HG02852 (cell line): Measurements from ENCODE around the gene DRC7.

ENCODE experiments used
- ATAC-seq: cut with Tn5 transposase; IDR thresholded peaks from one replicate; pipeline ENCODE4 v1.9.1; 2021; ENCODE audit warnings: mild to moderate bottlenecking, moderate library complexity; ENCODE audit not compliant: unreplicated experiment

Gene DRC7

DNA sequence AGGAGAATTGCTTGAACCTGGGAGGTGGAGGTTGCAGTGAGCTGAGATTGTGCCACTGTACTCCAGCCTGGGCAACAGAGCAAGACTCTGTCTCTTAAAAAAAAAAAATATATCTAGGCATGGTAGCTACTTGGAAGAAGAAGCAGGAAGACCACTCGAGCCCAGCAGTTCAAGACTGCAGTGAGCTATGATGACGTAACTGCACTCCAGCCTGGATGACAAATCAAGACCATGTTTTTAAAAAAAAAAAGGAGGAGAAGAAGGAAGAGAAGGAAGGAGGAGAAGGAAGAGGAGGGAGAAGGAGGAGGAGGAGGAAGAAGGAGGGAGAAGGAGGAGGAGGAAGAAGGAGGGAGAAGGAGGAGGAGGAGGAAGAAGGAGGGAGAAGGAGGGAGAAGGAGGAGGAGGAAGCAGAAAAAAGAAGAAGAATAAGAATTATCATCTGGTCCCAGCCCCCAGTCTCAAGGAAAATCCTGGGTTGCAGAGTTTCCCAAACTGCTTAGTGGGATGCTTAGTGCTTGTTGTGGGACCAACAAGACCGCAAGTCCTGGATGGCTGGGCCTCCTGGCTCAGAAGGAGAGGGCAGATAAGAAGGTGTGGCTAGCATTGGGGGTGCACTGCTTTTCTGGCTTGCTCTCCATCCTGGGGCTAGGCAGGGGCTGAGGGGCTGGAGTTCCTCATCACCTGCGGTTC lies 3.7 kb upstream of the DRC7 start:
- ATAC-seq, result no peak

DNA sequence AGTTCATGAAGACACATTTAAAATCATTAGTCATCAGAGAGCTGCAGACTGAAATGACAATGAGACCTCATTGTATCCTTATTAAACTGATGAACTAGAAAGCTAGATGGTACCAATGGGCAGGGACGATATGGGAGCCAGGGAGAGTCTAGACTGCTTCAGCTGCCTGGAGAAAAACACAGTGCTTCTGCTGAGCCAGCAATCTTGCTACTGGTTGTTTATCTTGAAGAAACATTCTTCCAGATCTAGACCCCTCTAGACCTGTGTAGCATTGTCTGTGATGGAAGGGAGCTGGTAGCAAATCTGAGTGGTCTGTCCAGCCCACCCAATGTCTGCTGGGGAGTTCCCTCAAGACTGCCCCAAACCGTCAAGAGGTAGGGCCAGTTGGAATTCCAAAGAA lies 2.0 kb upstream of the DRC7 start:
- no peak for ATAC-seq

DNA sequence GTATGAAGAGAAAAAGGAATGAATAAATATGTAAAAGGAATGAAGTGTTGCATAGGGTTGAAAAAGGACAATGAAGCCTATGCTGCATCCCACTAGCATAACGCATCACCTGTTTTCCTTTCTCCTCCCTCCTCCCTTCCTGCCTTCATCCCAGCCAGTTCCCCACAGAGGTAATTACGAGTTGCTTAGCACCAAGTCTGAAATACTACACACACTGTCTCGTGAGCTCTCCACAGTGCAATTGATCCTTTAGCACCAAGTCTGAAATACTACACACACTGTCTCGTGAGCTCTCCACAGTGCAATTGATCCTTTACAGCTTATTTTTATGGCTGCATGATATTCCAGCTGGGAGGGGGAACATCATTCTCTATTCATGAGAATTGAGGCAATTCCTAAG lies 1.1 kb upstream of the DRC7 start:
- no peak for ATAC-seq

DNA sequence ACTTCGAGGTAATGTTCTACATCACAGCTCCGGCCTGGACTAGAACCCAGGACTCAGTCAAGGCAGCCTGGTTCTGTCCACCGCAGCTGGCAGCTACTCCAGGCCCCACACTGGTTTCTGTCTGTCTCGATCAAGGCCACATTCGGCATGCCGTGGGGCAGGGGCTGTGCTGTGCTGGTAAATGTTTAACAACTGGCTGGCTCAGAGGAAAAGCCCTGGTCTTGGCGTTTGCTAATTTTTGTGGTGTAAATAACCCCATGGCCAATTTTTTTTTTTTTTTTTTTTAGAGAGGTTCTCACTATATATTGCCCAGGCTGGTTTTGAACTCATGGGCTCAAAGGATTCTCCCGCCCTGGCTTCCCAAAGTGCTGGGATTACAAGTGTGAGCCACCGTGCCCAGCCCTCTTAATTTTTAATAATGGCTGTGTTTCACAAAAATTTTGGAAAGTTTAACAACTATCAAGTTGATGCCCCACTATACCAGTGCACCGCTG lies 328 bp upstream of the DRC7 start:
- no peak for ATAC-seq

DNA sequence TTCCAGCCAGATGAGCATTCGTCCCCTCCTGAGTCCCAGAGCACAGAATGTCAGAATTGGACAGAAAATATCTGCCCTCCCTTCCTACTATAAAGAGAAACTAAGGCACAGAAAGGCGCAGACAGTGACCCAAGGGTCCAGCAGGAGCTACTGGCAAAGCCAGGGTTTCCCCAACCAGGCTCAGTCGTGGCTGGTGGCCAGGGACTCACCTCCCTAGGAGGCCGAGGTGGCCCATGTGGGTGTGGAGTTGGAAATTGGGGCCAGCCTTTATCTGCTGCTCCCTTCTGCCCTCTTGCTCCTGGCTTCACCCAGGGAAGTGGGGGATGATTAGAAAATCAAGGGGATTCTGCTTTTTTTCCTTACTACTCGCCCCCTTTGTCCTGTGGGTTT lies 1.1 kb downstream of the DRC7 start:
- no peak for ATAC-seq

DNA sequence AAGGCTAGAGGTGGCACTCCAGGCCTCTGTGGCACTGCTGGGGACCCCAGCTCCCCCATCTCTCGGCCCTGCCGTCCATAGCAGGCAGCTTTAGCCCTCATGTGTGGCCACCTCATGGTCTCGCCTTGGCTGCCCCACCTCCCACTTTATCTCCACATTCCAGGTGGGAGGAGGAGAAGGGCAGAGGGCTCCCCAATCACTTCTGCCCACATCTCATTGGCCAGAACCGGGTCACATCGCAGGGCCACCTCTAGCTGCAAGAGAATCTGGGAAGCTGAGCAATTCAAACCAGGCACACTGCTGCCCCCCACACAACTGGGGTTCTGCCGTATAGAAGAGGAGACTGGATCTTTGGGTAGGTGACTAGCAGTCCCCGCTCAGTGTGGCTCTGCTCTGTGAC lies 1.6 kb downstream of the DRC7 start:
- ATAC-seq, result no peak

DNA sequence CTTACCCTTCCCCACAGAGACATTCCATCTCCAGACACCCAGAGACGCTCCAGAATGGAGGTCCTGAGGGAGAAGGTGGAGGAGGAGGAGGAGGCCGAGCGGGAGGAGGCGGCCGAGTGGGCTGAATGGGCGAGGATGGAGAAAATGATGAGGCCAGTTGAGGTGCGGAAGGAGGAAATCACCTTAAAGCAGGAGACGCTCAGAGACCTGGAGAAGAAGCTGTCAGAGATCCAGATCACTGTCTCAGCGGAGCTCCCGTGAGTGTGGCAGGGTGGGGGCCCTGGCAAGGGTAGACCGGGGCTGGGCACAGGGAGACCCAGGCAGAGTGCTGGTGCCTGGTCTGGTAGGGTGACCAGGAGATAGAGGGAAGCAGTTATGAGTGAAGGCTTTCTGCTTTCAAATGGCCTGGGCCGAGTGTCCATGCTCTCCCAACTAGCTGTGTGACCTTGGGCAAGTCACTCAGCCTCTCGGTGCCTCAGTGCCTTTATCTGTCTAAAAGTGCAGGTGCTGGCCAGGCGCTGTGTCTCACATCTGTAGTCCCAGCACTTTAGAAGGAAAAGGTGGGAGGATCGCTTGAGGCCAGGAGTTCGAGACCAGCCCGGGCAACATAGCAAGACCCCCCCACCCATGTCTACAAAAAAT lies 3.4 kb downstream of the DRC7 start:
- no peak for ATAC-seq

DNA sequence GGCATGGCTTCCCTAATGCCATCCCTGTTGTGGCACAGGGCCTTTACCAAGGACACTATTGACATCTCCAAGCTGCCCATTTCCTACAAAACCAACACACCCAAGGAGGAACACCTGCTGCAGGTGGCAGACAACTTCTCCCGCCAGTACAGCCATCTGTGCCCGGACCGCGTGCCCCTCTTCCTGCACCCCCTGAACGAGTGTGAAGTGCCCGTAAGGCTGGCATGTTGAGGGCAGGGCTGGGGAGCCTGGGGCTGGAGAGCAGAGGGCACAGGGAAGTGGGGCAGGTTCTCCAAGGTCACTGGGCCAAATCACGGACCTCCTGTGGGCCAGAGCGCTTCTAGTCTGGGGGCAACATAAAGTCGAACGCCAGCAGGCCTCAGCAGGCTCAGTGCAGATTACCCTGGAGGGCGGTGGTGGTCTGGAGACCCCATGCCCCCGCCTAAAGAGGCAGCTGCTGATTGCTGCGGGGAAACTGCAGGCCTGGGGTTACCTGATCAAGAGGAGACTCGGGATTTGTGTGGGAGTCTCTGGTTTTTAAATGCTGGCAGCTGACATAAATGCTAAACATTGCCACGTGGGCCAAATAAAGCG lies 4.3 kb downstream of the DRC7 start:
- no peak for ATAC-seq

DNA sequence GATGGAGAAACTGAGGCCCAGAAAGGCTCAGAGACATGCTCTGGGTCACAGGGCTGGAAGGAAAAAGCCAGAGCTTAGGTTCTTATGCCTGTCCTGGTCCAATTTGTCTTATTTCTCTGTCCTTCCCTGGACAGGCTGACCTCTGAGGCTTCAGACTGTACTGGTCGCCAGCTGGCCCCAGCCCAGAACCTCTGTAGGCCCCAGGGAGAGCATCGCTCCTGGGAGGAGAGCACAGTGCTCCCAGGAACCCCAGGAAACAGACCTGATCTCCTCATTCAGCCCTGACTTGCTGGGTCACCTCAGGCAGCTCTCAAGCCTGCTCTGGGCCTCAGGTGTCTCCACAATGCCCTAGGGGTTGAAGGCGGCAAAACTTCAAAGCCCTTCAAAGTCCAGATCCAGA lies 4.9 kb downstream of the DRC7 start:
- no peak for ATAC-seq

DNA sequence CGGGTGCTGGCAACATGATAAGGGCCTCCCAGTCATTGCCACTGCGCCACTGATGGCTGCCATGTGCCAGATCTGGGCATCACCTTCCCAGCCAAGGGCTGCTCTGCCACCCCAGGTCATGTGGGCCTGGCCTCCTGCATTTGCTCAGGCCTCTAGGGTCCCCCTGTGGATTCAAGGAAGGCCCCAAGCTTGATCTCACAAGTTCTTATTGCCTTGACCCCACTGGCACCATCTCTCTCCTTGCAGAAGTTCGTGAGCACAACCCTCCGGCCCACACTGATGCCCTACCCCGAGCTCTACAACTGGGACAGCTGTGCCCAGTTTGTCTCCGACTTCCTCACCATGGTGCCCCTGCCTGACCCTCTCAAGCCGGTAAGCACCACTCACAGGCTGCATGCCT lies 5.3 kb downstream of the DRC7 start:
- ATAC-seq, result no peak

DNA sequence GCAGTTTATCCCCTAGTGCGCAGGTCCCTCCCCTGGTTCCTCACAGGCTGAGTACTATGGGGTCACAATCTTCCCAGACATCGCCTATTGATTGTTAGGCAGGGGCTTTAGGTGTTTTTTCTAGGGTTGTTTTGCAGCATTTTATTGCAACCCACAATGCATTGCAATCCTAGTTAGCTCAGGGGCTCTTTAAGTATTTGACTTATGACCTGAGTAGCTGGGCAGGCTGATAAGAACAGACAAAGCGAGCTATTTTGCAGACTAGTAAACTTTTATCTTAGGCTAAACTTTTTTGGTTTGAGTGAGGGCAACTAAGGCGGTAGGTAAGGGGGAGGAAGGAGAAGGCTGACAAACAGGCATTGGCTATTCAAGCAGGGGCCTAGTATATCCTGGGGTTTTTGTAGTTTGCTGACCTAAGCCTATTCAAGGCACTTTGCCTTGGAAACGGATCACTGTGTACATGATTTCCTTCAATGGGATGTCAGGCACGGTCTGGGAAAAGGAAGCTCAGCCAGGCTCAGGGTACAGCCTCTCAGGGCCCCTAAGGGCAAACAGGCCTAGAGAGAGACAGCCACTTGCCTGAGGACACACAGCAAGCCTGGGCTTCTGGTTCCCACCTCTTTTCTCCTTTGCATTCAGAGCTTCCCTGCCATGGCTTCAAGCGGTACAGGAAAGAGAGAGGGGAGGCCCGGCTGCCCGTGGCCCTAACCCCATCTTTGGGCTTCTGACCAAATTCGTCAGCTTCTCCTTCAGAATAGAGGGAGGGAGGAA lies 6.4 kb downstream of the DRC7 start:
- no peak for ATAC-seq

DNA sequence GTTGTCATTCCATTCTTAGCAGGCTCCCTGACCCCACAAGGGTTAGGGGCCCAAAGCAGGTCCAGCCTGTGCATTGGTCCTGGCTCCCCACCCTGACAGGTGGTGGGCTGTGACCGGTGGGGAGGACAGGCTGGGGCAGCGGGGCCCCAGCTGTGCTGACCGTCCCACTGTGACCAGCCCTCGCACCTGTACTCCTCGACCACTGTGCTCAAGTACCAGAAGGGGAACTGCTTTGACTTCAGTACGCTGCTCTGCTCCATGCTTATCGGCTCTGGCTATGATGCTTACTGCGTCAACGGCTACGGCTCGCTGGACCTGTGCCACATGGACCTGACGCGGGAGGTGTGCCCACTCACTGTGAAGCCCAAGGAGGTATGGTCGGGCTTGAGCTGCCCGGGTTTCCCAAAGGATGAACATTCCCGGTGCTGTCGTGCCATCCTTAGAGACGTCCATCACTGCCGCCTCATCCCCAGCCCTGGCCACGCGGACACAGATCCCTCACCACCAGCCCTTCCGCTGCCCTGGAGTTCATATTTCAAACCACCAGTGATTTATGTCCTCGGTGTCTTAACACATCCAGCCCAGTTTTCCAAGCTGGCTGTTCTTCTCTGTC lies 7.3 kb downstream of the DRC7 start:
- no peak for ATAC-seq

DNA sequence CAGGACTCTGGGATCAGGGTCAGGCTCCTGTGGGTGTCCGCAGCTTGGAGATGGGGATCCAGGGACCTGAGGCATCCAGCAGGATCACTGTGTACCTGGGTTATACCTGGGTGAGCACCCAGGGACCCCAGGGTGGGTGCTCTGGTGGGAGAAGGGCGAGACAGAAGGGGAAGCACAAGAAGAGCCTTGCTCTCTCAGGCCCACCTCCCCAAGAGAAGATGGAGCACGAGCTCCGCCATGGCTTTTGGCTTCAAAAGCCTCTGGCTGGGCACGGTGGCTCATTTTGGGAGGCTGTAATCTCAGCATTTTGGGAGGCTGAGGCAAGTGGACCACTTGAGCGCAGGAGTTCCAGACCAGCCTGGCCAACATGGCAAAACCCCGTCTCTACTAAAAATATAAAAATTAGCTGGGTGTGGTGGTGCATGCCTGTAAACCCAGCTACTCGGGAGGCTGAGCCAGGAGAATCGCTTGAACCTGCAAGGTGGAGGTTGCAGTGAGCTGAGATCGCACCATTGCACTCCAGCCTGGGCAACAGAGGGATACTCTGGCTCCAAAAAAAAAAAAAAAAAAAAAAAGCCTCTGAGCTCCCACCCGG lies 8.9 kb downstream of the DRC7 start:
- no peak for ATAC-seq

DNA sequence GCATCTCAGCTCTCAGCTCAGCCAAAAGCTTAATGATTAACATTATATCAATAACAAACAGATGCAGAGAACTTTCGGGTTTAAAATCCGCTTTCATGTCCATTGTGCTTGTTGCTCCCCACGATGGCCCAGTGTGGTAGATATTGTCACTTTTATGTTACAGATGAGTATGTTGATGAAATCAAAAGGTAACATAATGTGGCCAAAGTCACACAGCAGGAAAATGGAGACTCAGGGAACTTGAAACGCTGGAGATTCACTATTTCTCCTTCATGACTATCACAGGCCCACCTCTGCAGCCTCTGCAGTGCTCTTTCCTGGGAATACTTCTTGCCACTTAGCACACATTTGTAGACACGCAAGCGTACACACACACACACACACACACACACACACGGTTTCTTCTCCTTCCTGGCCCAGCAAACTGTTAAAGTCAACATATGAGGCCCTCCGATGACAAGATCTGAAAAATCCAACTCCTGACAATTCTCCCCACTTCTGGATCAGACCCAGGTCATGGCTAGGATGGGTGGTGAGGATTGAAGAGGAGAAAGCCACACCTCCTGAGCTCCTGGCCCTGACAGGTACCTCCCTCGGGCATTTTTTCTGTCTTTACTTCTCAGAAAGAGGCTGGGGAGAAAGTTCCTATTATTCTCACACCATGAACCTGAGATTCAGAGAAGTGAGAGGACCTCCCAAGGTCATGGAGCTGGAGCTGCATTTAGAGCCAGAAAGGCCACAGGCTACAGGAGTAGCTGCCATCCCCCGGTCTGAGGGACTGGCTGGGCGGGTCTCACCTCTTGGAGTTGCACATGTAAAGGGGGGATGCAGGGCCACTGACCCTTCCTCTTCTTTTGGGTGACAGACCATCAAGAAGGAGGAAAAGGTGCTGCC lies 9.7 kb downstream of the DRC7 start:
- ATAC-seq, result no peak

DNA sequence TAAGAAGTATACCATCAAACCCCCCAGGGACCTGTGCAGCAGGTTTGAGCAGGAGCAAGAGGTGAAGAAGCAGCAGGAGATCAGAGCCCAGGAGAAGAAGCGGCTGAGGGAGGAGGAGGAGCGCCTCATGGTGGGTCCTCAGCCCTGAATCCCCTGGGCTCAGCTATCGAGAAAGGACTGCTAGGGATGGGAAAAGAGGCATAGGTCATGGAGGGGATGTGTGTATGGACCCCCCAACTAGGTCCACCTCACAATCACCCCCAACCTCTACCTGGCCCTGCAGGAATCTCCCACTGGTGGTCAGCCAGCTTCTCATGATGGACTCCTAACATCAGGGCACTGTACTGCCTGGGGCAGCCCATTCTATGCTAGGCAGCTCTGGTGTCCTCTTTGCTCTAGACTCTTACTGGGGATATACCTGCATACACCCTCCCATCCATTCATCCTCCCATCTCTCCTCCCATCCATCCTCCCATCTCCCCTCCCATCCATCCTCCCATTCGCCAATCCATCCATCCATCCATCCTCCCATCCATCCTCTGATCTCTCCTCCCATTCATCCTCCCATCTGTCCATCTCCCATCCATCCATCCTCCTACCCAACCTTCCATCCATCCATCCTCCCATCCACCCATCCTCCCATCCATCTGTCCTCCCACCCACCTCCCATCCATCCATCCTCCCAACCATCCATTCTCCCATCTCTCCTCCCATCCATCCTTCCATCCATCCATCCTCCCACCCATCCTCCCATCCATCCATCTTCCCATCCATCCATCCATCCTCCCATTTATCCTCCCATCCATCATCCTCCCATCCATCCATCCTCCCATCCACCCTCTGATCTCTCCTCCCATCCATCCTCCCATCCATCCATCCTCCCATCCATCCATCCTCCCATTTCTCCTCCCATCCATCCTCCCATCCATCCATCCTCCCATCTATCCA lies 10.6 kb downstream of the DRC7 start:
- no peak for ATAC-seq

DNA sequence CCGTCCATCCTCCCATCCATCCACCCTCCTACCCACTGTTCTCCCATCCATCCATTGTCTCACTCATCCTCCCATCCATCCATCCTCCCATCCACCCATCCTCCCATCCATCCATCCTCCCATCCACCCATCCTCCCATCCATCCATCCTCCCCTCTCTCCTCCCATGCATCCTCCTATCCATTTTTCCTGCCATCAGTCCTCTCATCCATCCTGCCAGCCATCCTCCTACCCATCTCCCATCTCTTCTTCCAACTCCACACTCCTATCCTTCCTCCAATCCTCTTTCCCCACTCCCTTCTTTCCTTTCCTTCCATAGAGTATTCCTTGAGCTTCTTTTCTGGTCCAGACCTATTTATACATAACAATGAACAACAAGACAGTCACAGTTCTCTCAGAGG lies 12.1 kb downstream of the DRC7 start:
- ATAC-seq, result no peak

DNA sequence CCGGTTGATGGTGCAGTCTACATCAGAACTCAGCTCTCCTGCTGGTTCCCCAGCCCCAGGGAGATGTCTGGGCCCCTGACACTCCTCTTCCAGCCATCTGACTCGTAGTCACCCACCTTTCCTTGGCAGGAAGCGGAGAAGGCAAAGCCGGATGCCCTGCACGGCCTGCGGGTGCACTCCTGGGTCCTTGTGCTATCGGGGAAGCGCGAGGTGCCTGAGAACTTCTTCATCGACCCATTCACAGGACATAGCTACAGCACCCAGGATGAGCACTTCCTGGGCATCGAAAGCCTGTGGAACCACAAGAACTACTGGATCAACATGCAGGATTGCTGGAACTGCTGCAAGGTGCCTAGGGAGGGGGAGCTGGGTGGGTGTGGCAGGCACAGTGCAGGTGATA lies 12.7 kb downstream of the DRC7 start:
- ATAC-seq, result no peak

DNA sequence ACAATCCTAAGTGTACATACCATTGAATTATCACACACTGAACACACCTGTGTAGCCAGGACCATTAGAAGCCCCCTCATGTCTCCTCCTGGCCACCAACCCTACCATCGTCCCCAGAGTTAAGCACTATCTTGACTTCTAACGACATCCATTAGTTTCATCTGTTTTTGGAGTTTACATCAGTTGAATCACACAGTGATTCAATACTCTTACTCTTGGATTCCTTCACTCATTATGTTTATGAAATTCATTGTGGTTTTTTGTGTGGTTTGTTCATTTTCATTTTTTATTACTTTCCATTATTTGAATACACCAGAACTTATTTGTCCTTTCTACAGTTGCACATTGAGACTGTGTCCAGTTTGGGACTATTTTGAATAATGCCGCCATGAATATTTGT lies 13.6 kb downstream of the DRC7 start:
- no peak for ATAC-seq

DNA sequence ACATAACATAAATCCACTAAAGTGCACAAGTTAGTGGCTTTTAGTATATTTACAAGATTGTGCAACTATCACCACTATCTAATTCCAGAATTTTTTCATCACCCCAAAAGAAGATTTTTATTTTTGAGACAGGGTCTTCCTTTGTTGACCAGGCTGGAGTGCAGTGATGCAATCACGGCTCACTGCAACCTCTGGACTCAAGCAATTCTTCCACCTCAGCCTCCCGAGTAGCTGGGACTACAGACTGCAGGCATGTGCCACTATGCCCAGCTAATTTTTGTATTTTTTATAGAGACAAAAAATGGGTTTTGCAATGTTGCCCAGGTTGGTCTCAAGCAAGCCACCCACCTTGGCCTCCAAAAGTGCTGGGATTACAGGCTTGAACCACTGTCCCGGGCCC lies 15.1 kb downstream of the DRC7 start:
- ATAC-seq, result no peak
